ENCODE measurements around the gene YAF2. TPM values are rescaled to one million over a fixed set of nuclear protein-coding genes. Genes with fewer than 3 reads are reported as not detected.

The YAF2 gene
- total RNA-seq, 1 experiment from 2014 or later, result 15.0 TPM

DNA sequence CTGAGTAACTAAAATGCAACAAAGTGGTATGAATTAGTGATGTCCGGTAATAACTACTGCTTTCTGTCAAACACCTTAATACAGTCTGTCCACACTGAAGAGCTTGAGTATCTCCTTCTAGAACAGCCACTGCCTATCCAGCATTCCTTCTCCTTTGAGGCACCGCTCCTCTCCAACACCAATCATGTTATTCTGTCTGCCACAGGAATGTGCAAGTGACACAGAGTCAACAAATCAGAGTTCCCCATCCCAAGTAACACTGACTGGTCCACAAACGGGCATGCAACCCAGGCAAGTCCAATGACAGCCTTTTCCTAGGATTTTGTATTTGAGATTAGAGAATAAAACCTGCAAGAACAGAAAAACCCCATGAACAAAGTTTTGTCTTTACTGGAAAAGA lies 97.1 kb downstream of the YAF2 start:
- intact Hi-C loops (cut with micrococcal nuclease), result no loop called here

More for the DNA sequence above, 97.1 kb downstream of the YAF2 start:
- POLR2A ChIA-PET, result interaction anchor here (0.6 kb wide), 1 partner anchor 14 kb away, joined by 4 read pairs; no protein-coding TSS in a partner anchor
- no peaks in the 10 kb centered on the region for H3K36me3 ChIP-seq (ENCODE audit: control insufficient read depth in 1 of 2, insufficient read depth in 2 of 2, low read length in 2 of 2)
- H2AFZ ChIP-seq (ENCODE audit: low read depth, low read length, poor library complexity, severe bottlenecking), result no peak overlapping the region
- BruUV-seq (replicated peaks), result no TSS peak
- H3K9me3 ChIP-seq (ENCODE audit: control insufficient read depth in 1 of 2, insufficient read depth in 1 of 2, low read depth in 1 of 2, low read length in 2 of 2), result no peaks in the 10 kb centered on the region
- no peak overlapping the region for H3K4me2 ChIP-seq (ENCODE audit: low read length)
- H3K9me2 ChIP-seq (ENCODE audit: insufficient read depth), result no peaks in the 10 kb centered on the region
- RAD21 ChIA-PET (ENCODE audit: low non-redundant PET in 1 of 2, low total read pairs in 2 of 2, uncharacterized antibody in 2 of 2, unreplicated experiment in 2 of 2), result no interaction called here
- DNase-seq (ENCODE audit: low read depth, low spot score) (no peak), ATAC-seq (no peak)
- H4K20me1 ChIP-seq (ENCODE audit: insufficient read depth), result peaks cover 14% of the 10 kb centered on the region; the same call in 1 of the 2 replicates
- TF ChIP-seq, protein P1, sequence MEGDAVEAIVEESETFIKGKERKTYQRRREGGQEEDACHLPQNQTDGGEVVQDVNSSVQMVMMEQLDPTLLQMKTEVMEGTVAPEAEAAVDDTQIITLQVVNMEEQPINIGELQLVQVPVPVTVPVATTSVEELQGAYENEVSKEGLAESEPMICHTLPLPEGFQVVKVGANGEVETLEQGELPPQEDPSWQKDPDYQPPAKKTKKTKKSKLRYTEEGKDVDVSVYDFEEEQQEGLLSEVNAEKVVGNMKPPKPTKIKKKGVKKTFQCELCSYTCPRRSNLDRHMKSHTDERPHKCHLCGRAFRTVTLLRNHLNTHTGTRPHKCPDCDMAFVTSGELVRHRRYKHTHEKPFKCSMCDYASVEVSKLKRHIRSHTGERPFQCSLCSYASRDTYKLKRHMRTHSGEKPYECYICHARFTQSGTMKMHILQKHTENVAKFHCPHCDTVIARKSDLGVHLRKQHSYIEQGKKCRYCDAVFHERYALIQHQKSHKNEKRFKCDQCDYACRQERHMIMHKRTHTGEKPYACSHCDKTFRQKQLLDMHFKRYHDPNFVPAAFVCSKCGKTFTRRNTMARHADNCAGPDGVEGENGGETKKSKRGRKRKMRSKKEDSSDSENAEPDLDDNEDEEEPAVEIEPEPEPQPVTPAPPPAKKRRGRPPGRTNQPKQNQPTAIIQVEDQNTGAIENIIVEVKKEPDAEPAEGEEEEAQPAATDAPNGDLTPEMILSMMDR (IDR thresholded peaks at IDR 0.05 in 2 of 3, conservative IDR thresholded peaks at IDR 0.05 in 1 of 3; ENCODE audit: borderline replicate concordance in 1 of 3, insufficient read depth in 1 of 3, low read depth in 2 of 3, low read length in 2 of 3), result no peak
- TF ChIP-seq, protein P2, sequence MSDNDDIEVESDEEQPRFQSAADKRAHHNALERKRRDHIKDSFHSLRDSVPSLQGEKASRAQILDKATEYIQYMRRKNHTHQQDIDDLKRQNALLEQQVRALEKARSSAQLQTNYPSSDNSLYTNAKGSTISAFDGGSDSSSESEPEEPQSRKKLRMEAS (IDR thresholded peaks at IDR 0.05), result no peak
- no peak for TF ChIP-seq EGR1 (IDR thresholded peaks at IDR 0.05; ENCODE audit: low read depth)
- TF ChIP-seq SRF (IDR thresholded peaks at IDR 0.05; ENCODE audit: low read depth), result no peak
- TF ChIP-seq CBX3 (IDR thresholded peaks at IDR 0.05; ENCODE audit: low read depth), result no peak
- TF ChIP-seq SIN3A (IDR thresholded peaks at IDR 0.05; ENCODE audit: low read depth), result no peak
- no peak for TF ChIP-seq POLR2AphosphoS5 (IDR thresholded peaks at IDR 0.05; ENCODE audit: low read depth, low read length)
- no peak for TF ChIP-seq EZH2phosphoT487 (IDR thresholded peaks at IDR 0.05; ENCODE audit: borderline replicate concordance)
- TF ChIP-seq ZNF274 (IDR thresholded peaks at IDR 0.05; ENCODE audit: low read depth, low read length), result no peak
- no peak for TF ChIP-seq YY1 (IDR thresholded peaks at IDR 0.05; ENCODE audit: extremely low read depth, insufficient replicate concordance, low read depth, low read length)
- TF ChIP-seq POLR2A (IDR thresholded peaks at IDR 0.05; ENCODE audit: borderline replicate concordance, extremely low read depth, insufficient read depth, insufficient read length), result no peak
- no peak for TF ChIP-seq TCF7L2 (IDR thresholded peaks at IDR 0.05; ENCODE audit: borderline replicate concordance, extremely low read depth, insufficient read depth, insufficient read length)
- no peak for TF ChIP-seq EZH2 (IDR thresholded peaks at IDR 0.05)
- TF ChIP-seq SP1 (IDR thresholded peaks at IDR 0.05; ENCODE audit: low read depth), result no peak
- H3K4me3 ChIP-seq (replicated peaks in 1 of 2; ENCODE audit: low read depth in 1 of 2, low read length in 2 of 2), result no peak overlapping the region
- CTCF ChIA-PET, result interaction anchor here (0.7 kb wide), 1 partner anchor 12 kb away, joined by 3 read pairs; no protein-coding TSS in a partner anchor
- H3K79me2 ChIP-seq (ENCODE audit: insufficient read depth, low read length), result peaks cover 80% of the 10 kb centered on the region
- no peaks in the 10 kb centered on the region for H3K27me3 ChIP-seq (ENCODE audit: insufficient read depth, low read length)
- peaks cover 7 to 24% of the 10 kb centered on the region in 2 experiments; a peak in 3 of 4 replicates for H3K4me1 ChIP-seq (ENCODE audit: control insufficient read depth in 1 of 2, insufficient read depth in 2 of 2, low read length in 2 of 2)
- no peak overlapping the region for H3K9ac ChIP-seq (ENCODE audit: low read length)
- H3K27ac ChIP-seq (ENCODE audit: low read depth, low read length), result no peak overlapping the region
